Retinal pigment epithelial cell (primary cell): ENCODE measurements around the gene VIM.

Experiments
- DNase-seq: peaks from one replicate; pipeline ENCODE4 v3.0.0-alpha.2; 2010; ENCODE audit warnings: low read depth
- H3K4me3 ChIP-seq: 2 replicates; pipeline ENCODE4 v1.5.1; 2011; ENCODE audit warnings: mild to moderate bottlenecking, low read length, control low read depth, moderate library complexity
- TF ChIP-seq, protein P1 (sequence below): conservative IDR thresholded peaks from 2 replicates; pipeline ENCODE4 v1.5.1; 2011; ENCODE audit warnings: low read depth, low read length, control low read depth, inconsistent platforms

VIM gene

DNA sequence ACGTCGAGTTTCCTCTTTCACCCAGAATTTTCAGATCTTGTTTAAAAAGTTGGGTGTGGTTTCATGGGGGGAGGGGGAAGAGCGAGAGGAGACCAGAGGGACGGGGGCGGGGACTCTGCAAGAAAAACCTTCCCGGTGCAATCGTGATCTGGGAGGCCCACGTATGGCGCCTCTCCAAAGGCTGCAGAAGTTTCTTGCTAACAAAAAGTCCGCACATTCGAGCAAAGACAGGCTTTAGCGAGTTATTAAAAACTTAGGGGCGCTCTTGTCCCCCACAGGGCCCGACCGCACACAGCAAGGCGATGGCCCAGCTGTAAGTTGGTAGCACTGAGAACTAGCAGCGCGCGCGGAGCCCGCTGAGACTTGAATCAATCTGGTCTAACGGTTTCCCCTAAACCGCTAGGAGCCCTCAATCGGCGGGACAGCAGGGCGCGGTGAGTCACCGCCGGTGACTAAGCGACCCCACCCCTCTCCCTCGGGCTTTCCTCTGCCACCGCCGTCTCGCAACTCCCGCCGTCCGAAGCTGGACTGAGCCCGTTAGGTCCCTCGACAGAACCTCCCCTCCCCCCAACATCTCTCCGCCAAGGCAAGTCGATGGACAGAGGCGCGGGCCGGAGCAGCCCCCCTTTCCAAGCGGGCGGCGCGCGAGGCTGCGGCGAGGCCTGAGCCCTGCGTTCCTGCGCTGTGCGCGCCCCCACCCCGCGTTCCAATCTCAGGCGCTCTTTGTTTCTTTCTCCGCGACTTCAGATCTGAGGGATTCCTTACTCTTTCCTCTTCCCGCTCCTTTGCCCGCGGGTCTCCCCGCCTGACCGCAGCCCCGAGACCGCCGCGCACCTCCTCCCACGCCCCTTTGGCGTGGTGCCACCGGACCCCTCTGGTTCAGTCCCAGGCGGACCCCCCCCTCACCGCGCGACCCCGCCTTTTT is at the start of gene VIM:
VIM (plus strand) TSS at position 151 of the 925 bp plus-strand sequence. CDS start 1,182 bp downstream, outside the sequence.
- DNase-seq = peak; percentile 88
- H3K4me3 ChIP-seq = peak within 1 kb of the TSS; percentile 95
- TF ChIP-seq, protein P1, sequence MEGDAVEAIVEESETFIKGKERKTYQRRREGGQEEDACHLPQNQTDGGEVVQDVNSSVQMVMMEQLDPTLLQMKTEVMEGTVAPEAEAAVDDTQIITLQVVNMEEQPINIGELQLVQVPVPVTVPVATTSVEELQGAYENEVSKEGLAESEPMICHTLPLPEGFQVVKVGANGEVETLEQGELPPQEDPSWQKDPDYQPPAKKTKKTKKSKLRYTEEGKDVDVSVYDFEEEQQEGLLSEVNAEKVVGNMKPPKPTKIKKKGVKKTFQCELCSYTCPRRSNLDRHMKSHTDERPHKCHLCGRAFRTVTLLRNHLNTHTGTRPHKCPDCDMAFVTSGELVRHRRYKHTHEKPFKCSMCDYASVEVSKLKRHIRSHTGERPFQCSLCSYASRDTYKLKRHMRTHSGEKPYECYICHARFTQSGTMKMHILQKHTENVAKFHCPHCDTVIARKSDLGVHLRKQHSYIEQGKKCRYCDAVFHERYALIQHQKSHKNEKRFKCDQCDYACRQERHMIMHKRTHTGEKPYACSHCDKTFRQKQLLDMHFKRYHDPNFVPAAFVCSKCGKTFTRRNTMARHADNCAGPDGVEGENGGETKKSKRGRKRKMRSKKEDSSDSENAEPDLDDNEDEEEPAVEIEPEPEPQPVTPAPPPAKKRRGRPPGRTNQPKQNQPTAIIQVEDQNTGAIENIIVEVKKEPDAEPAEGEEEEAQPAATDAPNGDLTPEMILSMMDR = peak; percentile 14

DNA sequence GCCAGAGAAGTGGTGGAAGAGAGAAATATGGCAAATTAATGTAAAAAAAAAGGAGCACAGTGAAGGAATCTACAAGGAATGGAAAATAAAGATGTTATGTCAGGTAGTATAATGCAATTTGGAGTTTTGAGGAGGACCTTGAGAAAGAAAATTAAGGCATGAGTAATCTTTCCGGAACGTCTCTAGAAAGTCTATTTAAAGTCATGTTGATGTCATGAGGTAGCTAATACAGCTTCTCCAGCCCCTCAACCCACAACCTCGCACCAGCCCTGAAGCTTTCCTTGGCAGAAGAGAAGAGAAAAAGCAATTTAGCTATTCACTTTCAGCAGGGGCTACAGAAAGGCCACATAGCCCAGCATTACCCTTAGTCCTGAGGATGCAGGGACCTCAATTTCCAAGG is 49.0 kb upstream of the VIM start:
- TF ChIP-seq, protein P1 = no peak
- no peak overlapping the region for H3K4me3 ChIP-seq
- no peak for DNase-seq

DNA sequence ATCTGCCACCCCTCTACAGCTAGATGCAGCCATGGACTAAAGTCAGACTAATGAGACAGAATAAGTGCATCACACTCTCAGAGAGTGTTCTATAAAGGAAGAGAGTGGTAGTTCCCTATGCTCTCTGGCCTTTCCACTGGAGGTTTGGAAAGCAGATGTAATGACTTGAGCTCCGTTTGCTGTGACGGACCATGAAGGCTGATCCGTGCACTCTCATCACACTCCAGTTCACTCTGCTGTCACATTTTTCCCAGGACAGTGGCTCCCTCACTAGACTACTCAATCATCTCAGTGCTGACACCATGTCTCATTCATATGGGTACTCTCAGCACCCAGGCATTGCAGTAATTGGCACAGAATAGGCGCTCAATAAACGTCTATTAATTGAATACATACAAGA is 46.9 kb upstream of the VIM start:
- DNase-seq = no peak
- no peak overlapping the region for H3K4me3 ChIP-seq
- TF ChIP-seq, protein P1 = no peak

DNA sequence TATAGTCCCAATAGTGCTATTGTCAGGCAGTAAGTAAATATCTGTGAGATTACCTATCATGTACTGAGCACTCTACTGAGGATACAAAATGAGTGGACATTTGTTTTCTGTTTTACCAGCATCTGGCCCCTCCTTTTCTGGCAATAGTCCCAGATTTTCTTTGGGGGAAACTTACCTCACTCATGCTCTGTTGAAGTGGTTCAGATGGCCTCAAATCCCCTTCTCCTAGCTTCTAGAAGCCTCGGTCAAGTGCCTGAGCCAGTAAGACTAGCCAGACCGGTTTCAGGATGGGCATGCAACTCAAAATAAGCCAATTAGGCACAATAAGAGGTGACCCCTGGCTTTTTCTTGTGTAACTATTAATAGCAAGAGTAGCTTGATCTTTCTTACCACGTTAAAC is 46.3 kb upstream of the VIM start:
- DNase-seq = no peak
- no peak overlapping the region for H3K4me3 ChIP-seq
- TF ChIP-seq, protein P1 = no peak

DNA sequence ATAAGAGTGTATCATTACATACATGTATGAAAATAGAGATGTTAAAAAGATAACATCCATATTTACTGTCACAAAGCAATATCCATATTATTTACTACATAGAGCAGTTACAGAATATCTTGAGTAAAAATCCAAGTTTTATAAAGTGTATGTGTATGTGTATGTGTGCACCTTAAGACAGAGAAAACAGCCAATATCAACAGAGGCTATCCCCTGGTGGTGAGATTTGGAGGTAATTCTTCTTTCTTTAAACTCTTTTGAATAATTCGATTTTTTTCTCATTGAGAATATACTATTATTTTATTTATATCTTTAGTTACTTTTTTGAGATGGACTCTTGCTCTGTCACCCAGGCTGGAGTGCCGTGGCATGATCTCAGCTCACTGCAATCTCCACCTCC is 44.9 kb upstream of the VIM start:
- TF ChIP-seq, protein P1 = no peak
- no peak for DNase-seq
- no peak overlapping the region for H3K4me3 ChIP-seq

DNA sequence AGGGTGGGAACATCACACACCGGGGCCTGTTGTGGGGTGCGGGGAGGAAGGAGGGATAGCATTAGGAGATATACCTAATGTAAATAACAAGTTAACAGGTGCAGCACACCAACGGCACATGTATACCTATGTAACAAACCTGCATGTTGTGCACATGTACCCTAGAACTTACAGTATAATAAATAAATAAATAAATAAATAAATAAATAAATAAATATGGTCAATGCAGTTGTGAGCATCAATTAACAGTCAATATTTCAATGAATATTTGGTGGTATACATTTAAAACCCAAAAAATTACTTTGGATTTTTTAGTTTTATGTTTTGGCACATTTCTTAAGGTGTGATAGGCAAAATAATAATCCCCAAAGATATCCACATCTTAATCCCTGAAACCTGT is 42.2 kb upstream of the VIM start:
- no peak overlapping the region for H3K4me3 ChIP-seq
- TF ChIP-seq, protein P1 = no peak
- no peak for DNase-seq

DNA sequence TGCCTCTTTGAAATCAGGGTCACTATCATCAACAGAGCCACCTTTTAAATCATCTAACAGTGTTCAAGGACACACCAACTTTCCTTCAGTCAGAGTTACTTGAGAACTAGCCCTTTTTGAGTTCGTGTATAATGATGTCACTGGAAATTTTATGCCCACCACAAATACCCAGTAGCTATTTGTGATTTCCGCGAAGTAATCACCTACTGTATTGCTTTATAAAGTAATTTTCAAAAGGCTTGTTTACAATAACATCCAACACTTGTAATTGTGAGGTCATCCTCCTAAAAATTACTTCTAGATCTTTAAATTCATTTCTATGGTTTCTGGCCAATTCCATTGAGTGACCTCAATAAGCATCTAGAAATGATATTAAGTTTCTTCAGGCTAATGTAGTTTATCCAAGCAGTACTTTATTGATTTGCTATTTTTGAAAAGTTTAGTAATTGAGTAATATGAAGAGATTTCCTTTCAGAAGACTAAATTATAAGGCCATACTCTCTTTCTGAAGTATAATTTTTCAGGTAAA is 39.3 kb upstream of the VIM start:
- TF ChIP-seq, protein P1 = no peak
- no peak overlapping the region for H3K4me3 ChIP-seq
- no peak for DNase-seq
